Measurements from ENCODE around the gene SLC9A5.
A peak's percentile ranks its signal among the peaks of the same experiment; 100 is the strongest.

SLC9A5 gene

DNA sequence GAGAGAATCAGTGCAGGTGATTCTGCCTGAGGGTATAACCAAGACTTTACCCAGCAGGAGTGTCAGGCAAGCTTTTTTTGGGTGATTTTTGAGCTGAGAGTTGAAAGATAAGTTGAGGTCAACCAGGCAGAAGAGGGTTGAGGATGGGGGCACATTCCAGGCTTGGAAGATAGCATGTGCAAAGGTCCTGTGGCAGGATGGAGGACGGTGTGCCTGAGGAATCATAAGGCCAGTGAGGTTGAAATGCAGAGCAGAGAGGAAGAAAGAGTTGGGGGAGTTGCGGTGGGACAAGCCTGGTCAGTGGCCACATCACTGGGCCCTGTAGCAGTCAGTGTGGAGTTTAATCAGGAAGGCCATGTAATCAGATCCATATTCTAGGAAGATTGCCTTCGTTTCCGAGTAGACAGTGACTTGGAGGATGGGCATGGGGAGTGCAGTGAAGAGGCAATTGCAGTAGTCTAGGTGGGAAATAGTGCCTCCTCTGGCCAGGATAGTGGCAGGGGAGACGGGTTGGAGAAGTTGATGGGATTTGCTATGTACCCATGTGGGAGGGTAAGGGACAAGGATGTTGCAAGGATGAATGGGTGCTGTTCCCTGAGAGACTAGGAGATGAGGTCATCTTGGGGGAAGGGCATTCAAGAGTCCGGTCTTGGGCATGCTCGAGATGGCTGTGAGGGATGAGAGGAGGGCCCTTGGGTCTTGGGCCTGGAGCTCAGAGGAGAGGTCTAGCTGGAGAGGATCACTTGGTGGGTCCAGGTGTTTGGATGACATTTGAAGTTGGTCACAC lies 34.5 kb downstream of the SLC9A5 start:
- DNase-seq: no peak

- no peak for DNase-seq
These were observed 35.2 kb downstream of the SLC9A5 start for GRCh38 chr16:67283826-67284555.

GRCh38 chr16:67284699-67285646 lies 36.2 kb downstream of the SLC9A5 start:
- DNase-seq: no peak

DNA sequence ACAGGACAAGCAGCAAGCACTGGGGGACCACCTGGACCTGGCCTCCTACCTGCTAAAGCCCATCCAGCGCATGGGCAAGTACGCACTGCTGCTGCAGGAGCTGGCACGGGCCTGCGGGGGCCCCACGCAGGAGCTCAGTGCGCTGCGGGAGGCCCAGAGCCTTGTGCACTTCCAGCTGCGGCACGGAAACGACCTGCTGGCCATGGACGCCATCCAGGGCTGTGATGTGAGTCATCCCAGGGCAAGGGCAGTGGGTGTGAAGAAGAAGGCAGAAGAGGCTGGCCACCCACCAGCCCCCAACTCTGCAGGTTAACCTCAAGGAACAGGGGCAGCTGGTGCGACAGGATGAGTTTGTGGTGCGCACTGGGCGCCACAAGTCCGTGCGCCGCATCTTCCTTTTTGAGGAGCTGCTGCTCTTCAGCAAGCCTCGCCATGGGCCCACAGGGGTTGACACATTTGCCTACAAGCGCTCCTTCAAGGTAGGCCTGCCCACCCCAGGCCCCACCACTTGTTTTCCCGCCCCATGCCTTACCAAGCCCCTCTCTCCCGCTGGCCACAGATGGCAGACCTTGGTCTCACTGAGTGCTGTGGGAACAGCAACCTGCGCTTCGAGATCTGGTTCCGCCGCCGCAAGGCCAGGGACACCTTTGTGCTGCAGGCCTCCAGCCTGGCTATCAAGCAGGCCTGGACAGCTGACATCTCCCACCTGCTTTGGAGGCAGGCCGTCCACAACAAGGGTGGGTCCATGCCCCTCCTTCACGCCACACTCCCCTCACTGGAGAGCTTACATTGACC lies 37.9 kb downstream of the SLC9A5 start:
- no peak for DNase-seq

DNA sequence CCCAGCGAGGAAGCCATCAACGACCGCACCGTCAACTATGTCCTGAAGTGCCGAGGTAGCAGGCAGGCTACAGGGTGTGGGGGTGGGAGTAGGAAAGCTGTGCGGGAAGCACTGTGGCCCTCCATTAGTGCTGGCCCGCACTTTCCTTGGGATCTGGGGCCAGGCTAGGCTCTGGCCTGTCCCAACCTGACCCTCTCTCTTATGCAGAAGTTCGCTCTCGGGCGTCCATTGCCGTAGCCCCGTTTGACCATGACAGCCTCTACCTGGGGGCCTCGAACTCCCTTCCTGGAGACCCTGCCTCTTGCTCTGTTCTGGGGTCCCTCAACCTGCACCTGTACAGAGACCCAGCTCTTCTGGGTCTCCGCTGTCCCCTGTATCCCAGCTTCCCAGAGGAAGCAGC lies 39.2 kb downstream of the SLC9A5 start:
- DNase-seq: no peak

- no peak for DNase-seq
These were observed 42.7 kb downstream of the SLC9A5 start for GRCh38 chr16:67291461-67291860.

- DNase-seq: no peak
These were observed 45.5 kb downstream of the SLC9A5 start for GRCh38 chr16:67294171-67294757.

DNA sequence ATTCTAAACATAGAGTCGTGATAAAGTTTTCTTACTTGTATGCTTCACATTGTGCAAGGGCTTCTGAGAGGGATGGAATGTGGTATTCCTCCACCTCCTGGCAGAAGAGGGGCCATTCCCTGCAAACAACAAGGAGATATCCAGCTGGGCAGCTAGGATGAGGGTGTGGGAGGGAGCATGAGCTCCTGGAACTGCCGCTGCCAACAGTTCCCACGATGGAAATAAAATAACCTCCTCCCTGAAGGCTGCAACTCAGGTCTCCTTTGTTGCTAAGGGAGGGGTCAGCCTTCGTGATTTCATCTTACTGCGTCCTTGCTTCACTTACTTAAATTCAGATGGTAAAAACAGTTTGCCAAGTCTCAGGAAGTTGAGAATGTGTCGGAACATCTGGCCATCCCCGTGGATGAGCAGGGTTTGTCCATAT lies 46.2 kb downstream of the SLC9A5 start:
- DNase-seq: no peak

DNA sequence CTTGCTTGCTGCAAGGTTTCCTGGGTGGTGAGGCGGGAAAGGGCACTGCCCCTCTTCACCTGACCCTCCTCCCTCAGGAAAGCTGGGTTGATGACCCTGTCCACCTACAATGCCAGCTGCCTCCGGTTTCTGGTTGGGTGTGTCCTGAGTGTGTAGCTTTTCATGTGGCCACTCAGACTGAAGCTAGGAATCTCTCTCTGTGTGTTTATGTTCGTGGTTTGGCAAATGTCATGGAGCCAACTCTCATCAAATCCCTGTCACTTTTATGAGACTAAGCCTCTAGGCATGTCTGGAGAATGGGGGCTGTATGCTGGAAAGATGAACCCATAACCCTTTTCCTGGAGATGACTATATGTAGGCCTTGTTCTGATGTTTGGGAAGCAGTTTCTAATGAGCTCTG lies 47.6 kb downstream of the SLC9A5 start:
- DNase-seq: no peak

DNA sequence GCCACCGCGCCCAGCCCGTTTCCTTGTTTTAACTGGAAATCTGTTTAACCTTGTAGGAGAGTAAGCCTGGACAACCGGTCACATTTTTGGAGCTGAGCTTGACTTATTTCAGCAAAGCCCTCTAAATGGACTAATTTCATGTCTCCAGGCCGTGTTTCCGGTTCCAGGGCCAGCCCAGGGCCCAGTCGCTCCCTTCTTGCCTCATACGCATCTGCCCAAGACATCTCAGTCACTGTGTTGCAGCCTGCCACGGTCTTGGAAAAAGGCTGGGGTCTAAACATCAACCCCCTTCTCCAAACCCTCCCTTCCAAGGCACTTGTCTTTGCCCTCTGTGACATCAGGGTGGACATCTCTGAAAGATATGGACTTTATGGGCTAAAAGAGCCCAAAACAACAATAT lies 49.5 kb downstream of the SLC9A5 start:
- DNase-seq: no peak

DNA sequence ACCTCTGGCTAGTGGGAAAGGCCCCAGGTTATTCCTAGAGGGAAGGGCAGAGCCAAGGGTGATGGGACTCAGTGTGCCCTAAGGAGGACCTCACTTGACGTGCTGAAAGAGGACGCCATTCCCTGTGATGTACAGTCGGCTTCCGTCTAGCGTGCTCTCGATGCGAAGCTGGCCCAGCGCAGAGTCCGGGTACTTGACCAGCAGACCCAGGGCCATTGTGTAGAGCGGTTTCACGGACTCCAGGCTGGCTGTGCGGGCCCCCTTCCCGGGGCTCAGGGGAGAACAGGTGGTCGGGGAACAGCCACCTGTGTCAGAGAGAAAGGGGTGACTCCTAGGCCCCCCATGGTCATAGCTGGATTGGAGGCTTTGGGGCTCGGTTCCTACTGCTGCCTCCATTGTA lies 50.5 kb downstream of the SLC9A5 start:
- DNase-seq: no peak

DNA sequence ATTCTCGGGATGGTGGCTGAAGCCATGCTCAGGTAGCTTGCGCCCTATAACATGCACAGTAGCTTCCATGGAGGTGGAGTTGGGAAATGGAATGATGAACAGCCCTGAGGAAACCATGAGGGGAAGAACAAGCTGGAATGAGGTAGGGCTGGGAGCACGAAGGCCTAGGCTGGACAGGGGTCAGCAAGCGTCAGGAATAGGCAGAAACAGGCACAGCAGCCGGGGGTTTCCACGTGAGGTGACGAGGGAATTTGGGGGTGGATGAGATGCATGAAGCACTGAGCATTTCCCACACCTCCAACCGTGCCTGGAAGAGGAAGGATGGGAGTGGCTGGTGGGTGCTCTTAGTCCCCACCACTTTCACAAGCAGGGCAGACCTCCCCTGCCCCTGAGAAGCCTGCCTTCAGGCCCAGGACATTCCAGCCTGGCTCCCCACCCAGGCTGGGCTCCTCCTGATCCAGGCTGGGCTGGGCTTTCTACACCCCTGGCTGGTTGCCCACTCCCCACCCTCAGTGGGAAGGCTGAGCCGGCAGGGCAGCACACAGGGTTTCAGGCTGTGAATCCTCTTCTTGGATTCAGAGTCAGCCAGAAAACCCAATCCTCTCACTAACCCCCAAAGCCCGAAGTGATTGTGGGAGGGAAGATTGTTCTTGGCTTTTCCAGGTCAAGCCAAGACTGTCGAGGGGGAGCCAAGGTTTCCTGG lies 52.5 kb downstream of the SLC9A5 start:
- DNase-seq: no peak

DNA sequence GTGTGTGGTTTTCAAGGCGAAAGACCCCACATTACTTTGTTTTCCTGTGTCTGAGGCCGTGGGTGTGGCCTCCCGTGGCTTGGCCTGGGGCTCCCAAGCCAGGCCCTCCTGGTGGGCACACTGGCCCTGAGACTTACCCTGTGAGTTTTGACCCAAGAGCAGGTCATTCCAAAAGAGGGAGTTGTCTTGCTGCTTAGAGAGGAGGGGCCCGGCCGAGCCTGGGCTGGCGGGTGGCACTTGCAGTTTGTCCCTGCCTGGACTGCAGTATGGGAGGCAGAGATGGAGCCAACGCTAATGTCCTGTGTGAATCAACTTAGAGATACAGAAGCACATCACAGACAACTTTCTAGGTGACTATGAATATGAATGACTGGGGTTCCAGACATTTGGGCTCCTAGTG lies 53.3 kb downstream of the SLC9A5 start:
- DNase-seq: no peak

DNA sequence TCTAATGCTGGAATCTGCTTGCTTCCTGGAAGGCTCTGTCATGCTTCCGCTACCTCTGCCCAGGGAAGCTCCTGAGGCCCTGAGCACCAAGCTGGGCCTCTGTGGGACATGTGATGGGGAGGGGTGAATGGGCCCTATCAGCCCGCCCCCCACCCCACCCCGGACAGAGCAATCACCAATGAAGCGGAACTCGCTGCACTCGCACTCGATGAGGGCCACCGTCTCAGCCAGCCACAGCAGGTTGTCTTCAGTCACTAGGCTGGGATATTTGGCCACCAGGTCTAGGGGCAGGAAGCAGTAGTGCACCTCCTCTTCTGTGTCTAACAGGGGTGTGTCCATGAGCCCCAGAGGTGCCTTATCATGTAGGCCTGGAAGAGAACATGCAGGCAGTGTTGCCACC lies 54.2 kb downstream of the SLC9A5 start:
- DNase-seq: no peak

DNA sequence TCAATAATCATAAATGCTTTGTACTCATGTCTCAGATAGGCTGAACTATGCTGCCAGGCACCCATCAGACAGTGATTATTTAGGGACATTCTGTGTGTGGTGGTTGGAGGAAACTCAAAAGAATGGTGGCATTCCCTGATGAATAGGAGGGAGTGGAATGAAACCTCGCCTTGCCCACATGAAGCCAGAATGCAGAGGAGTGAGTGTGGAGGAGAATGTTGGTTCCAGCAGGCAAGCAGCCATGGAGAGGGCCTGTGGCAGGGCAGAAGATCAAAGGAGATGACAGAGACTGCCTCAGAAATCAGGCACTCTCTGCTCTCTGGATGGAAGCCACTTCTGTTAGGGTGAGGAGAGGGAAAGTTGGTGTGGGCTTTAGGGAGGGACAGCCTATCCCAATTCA lies 55.2 kb downstream of the SLC9A5 start:
- DNase-seq: no peak

GRCh38 chr16:67305216-67306071 lies 56.7 kb downstream of the SLC9A5 start:
- DNase-seq: no peak

DNA sequence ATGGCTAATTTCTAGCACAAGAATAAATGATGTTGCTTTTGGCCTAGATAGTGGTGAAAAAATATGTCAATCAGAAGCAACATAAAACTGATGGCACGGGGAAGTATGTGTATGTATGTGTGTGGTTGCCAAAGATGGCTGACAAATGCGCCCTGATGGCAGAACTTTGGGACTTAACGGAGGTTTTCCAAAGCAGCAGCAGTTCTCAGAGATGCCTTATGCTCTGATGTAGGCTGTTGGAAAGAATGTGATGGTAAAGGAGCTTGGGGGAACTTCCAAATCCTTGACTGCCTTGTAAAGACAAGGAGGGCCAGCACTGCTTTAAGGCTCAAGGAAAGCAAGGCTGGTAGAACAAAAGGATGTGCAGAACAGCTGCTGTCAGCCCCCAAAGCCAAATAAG lies 61.8 kb downstream of the SLC9A5 start:
- no peak for DNase-seq

- DNase-seq: peak; percentile 68
These were observed 63.1 kb downstream of the SLC9A5 start for GRCh38 chr16:67311607-67312488.

GRCh38 chr16:67312719-67313118 lies 63.9 kb downstream of the SLC9A5 start:
- DNase-seq: no peak
